Astrocyte of the spinal cord (primary cell): Measurements from ENCODE around the gene SLC6A1.

Experiments used
- DNase-seq: peaks from one replicate; pipeline ENCODE4 v3.0.0; 2011; ENCODE audit warnings: low read depth, low spot score
- H3K4me3 ChIP-seq: 2 replicates; pipeline ENCODE4 v1.5.1; 2011; ENCODE audit warnings: low read depth, mild to moderate bottlenecking, low read length, moderate library complexity
- CTCF ChIP-seq: IDR thresholded peaks from 2 replicates; pipeline ENCODE4 v1.5.1; 2012; ENCODE audit warnings: low read depth, mild to moderate bottlenecking, low read length, inconsistent platforms
- in situ Hi-C: cut with HindIII; loops from 2 replicates; pipeline ENCODE4 v1.10.0; 2017; ENCODE audit warnings: low sequenced_read_pairs

Gene SLC6A1

GRCh38 chr3:10988001-10988665 lies 4.4 kb upstream of the SLC6A1 start:
- no peak for DNase-seq
- in situ Hi-C loops, result no loop called here
- no peak for TF ChIP-seq CTCF
- H3K4me3 ChIP-seq, result no peak overlapping the region

- H3K4me3 ChIP-seq, result no peak overlapping the region
- TF ChIP-seq CTCF, result no peak
- no peak for DNase-seq
- in situ Hi-C loops, result no loop called here
Observed at GRCh38 chr3:10988991-10989484, 3.5 kb upstream of the SLC6A1 start.

GRCh38 chr3:10992943-10993728 lies 588 bp downstream of the SLC6A1 start:
- TF ChIP-seq CTCF, result no peak
- peak overlapping the region; percentile 0 for H3K4me3 ChIP-seq
- DNase-seq, result no peak
- in situ Hi-C loops, result no loop called here

- TF ChIP-seq CTCF, result no peak
- DNase-seq, result no peak
- in situ Hi-C loops, result no loop called here
- H3K4me3 ChIP-seq, result no peak overlapping the region
Observed at GRCh38 chr3:10993729-10994065, 1.1 kb downstream of the SLC6A1 start.

- in situ Hi-C loops, result no loop called here
- H3K4me3 ChIP-seq, result no peak overlapping the region
- no peak for TF ChIP-seq CTCF
- DNase-seq, result no peak
Observed at GRCh38 chr3:10994306-10994705, 1.8 kb downstream of the SLC6A1 start.

GRCh38 chr3:10995871-10996270 lies 3.3 kb downstream of the SLC6A1 start:
- no peak for DNase-seq
- in situ Hi-C loops, result no loop called here
- no peak overlapping the region for H3K4me3 ChIP-seq
- TF ChIP-seq CTCF, result no peak
